Medulla oblongata (tissue), 1 donor: ENCODE data around the gene UNC13D.
"Not testable (repeated sequence)": the region's sequence is repeated elsewhere in the genome, so short reads cannot be mapped to it uniquely, and the experiment has no call there.

Experiments used
- DNase-seq: peaks from one replicate; pipeline ENCODE4 v3.0.0-alpha.2; 2015; ENCODE audit errors: extremely low spot score

Gene UNC13D

DNA sequence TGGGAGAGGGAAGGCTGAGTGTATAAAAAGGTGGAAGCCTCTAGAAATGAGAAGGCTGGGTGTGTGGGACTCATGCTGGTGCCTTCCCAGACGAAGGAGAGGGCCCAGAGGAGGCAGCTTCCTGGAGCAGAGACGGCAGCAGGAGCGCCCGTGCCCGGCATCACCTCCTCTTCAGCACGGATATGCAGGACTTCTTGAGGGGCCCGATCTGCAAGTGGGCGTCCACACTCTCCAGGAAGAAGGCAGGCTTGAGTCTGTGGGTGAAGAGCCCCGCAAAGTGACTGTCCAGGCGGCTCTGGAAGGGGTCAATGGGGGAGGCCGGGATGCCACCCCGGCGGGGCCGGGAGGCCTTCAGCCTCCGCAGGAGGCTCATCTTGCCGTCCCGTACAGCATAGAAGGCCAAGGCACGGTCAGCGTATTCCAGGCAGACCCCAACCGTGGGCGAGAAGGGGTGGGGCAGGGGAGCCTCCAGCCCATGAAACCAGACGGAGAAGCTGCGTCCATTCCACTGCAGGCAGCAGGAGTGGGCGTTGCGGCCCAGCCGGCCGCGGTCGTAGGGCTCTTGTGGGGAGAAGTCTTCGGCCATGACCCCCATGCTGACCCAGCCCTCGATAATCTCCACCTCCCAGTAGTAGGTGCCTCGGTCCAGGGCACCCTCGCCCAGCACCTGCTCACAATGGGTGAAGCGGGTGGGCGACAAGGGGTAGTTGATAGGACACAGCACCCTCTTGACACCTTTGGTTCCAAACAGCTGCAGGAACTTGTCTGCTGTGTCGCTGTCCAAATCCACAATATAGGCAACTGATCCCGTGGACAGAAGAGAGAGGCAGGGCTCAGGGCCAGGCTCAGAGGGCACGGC lies 30.3 kb upstream of the UNC13D start:
- DNase-seq = no peak

- no peak for DNase-seq
Measured at GRCh38 chr17:75873587-75874322, 29.6 kb upstream of the UNC13D start.

DNA sequence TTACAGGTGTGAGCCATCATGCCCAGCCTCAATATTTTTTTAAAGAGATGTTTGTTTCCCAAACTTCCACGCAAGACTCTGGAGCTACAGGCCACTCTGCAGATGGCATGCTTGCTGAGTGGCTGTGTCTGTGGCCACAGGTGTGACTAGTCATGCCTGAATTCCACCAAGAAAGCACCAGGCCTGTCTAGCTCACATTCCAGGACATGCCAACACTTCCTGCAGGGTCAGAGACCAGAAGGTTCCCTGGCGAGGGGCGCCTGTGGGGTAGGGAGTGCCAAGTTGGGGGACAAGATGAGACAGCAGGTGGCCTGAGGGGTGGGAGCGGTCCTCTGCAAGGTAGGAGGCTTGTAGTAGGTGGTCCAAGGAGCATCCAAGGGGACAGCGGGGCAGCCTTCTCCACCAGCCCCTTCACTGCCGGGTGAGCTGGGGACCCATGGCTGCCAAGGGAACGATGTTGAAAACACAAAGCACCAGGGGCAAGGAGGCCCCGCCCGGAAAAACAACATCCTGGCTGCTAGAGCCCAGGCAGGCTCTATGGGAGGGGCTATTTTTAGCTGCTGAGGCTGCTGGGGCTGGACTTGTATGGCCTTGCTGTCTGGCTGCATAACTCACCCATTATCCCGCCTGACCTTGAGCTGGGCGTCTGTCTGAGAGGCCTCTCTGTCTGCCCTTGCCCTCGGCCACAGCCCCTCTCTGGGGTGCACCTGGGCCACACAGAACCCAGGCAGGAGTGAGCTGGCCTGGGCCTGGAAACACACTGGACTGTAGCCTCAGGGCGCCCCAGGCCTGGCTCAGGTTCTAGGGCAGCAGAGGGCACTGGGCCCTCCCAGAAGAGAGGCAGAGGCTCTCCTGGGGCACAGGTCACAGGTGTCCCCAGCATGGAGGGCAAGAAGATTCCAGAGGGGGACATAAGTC lies 28.5 kb upstream of the UNC13D start:
- DNase-seq = peak; percentile 68

DNA sequence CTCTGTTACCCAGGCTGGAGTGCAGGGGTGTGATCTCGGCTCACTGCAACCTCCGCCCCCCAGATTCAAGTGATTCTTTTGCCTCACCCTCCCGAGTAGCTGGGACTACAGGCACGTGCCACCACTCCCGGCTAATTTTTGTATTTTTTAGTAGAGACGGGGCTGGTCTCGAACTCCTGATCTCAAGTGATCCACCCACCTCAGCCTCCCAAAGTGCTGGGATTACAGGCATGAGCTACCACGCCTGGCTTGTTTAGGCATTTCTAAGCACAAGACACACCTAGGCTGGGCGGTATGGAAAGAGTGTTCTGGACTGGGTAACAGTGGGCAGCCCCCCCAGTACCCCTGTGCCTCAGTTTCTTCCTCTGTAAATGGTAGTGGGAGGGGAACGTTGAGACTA lies 26.0 kb upstream of the UNC13D start:
- DNase-seq = not testable (repeated sequence)

DNA sequence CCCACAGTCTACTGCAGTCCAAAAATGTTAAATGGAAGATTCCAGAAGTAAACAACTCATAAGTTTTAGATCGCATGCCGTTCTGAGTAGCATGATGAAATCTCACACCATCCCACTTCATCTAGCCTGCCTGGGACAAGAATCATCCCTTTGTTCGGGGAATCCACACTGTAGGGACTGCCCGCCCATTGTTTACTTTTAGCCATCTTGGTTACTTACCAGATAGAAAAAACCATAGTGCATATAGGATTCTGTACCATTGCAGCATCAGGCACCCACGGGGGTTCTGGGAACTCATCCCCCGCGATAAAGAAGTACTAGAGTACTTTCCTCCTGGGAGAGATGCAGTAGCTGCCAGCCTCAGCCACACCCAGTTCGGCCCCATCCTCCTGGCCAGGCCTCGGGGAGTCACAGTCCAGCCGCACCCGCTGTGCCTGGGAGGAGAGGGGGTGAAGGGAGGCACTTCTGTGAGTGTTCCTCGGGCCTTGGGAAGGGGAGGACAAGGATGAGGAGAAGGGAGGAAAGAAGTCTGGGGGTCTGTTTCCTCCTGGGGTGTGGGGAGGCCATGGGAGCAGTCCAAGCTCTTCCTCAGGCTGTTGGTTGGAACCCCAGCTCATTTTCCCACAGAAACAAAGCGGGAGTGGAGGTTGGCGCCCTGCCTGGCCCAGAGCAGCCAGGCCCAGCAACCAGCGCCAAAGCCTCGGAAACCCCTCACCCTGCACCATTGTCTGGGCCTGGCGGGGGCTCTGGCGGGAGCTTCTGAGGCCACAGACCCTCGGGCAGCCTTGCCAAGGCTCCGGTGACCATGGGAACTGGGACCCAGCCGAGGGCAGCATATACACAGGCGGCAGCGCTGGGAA lies 25.3 kb upstream of the UNC13D start:
- DNase-seq = peak; percentile 87

- not testable (repeated sequence) for DNase-seq
Measured at GRCh38 chr17:75868730-75869281, 24.6 kb upstream of the UNC13D start.

DNA sequence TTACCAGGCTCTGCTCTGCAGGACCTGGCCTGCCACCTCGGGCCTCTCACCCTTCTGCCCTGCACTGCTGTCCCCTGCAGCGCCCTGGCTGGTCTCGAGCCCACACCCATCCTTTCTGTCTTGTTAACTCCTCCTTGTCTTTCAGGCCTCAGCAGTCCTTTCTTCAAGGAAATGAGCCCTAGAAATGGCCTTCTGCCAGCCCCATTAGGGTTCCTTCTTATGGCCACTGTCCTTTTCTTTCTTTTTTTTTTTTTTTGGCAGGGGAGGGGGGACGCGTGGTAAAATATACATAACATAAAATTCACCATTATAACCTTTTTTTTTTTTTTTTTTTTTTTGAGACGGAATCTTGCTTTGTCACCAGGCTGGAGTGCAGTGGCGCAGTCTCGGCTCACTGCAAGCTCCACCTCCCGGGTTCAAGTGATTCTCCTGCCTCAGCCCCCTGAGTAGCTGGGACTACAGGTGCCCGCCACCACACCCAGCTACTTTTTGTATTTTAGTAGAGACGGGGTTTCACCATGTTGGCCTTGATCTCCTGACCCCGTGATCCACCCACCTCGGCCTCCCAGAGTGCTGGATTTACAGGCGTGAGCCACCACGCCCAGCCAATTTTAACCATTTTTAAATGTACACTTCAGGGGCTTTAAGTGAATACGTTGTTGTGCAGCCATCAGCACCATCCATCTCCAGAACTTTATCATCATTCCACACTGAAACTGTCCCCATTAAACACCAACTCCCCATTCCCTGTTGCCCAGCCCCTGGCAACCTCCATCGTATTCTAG lies 21.4 kb upstream of the UNC13D start:
- not testable (repeated sequence) for DNase-seq

DNA sequence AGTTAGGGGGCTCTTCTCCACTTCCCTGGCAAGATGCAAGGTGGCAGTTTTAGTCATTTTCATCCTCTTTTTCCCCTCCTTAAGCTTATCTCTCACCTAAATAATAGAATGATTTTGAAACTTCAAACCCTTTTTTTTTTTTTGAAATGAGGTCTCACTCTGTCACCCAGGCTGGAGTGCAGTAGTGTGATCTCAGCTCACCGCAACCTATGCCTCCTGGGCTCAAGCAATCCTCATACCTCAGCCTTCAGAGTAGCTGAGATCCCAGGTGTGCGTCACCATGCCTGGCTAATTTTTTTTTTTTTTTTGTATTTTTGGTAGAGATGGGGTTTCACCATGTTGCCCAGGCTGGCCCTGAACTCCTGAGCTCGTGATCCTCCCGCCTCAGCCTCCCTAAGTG lies 20.7 kb upstream of the UNC13D start:
- DNase-seq = not testable (repeated sequence)

DNA sequence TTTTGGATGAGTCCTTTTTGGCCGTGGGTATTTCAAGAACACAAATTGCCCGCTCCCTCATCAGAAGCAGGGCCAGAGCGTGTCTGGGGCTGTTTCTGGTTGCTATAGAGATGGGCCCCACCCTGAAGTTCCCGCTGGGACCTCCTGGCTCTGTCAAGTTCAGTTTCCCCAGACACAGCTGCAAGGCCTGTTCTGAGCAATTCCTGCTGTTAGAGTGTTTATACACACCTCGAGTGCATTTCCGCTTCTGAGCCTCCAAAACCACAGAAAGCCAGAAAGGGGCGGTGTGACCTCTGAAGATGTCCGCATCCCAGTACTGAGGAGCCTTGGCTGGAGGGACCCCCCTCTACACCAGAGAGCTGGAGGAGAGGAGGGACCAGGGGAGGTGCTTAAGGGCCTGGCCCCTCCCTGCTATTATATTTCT lies 20.3 kb upstream of the UNC13D start:
- peak; percentile 24 for DNase-seq

GRCh38 chr17:75861927-75862317 lies 17.7 kb upstream of the UNC13D start:
- DNase-seq = no peak

DNA sequence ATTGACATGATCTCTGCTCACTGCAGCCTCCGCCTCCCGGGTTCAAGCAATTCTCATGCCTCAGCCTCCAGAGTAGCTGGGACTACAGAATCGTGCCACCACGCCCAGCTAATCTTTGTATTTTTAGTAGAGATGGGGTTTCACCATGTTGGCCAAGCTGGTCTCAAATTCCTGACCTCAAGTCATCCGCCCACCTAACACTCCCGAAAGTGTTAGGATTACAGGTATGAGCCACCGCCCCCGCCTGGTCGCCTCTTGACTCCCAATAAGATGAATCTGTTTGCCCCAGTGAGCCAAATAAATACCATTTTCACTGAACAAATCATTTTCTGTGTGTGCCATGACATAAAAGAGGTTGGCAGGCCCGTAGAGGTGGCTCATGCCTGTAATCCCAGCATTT lies 15.2 kb upstream of the UNC13D start:
- DNase-seq = not testable (repeated sequence)

- peak; percentile 57 for DNase-seq
Measured at GRCh38 chr17:75856062-75856756, 12.0 kb upstream of the UNC13D start.

- peak; percentile 100 for DNase-seq
Measured at GRCh38 chr17:75855310-75856061, 11.3 kb upstream of the UNC13D start, which contains the start of gene WBP2. WBP2 (minus strand) TSS chr17:75855335; CDS start chr17:75855297, 38 bp downstream.

DNA sequence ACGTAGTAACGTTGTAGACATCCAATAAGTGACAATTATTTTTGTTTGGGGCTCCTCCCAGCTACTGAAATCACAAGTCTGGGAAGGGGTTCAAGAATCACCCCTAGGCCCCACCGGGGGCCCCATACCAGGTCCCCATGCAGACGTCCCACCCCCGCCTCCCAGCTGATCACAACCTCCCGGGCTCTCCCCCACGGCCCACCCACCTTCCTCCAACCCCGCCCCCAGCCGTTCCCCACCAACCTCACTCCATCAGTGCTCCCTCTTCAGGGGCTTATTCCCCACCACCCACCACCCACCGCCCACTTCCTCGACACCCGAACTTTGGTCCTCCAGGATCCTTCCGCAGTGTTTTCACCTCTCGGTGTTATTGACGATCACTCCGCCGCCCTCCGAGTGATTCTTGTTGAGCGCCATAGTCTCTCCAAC lies 10.7 kb upstream of the UNC13D start:
- no peak for DNase-seq

DNA sequence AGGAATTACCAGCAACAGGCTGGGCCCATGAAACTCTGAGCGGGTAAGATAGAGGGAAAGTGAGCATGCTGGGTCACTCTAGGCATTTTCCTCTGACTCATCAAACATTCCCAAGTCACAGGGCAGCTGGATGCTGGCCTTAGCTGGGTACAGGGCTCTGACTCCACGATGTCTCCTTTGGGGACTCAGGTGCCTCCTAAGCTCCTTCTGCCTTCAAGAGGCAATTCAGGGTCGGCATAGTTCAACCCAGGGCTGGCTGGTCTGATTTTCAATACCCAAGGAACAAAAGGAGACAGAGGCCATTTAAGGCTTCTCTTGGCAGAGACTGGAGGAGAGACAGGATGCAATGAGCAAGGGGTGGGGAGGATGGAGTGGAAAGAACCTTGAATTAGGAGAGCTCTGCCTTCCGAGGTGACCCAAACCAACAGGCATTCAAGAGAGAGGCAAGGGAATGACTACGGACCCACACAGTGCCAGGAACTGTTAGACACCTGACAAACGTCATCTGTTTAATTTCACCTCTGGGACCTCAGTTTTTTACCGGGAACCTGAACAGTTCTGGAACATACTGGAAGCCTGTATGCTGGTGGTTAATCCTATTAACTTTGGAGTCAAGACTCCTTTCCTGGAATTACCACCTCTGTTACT lies 10.0 kb upstream of the UNC13D start:
- DNase-seq = peak; percentile 69

DNA sequence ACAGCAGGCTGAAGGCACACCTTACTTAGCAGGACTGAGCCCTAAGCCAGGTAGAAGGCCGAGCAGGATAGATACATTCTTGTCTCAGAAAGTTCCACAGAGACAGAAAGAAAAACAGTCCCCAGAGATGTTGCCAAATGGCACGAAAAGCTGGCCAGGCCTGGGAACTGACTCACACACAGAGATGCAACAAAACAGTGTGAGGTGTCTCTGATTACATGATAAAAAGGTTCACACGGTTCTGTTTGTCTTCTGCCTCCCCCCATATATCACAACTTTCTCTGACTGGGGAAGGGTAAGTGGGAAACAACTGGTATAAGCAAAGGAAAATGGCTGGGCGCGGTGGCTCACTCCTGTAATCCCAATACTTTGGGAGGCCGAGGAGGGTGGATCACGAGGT lies 9.2 kb upstream of the UNC13D start:
- no peak for DNase-seq

- DNase-seq = not testable (repeated sequence)
Measured at GRCh38 chr17:75851693-75851991, 7.4 kb upstream of the UNC13D start.
